A549 (cell line): ENCODE measurements around the gene CDC42EP5. TPM values are rescaled to one million over a fixed set of nuclear protein-coding genes. Genes with fewer than 3 reads are reported as not detected.
A peak's percentile ranks its signal among the peaks of the same experiment; 100 is the strongest.

ENCODE experiments used
- ATAC-seq, 2 experiments: fragments of 200-7000 bp in 1 of 2; fragments of >200 bp in 1 of 2; cut with Nextera tagmentation in 1 of 2; cut with Tn5 transposase in 1 of 2; 3 replicates each; pipeline versions ENCODE4 v1.8.0 to v1.9.1; 2018 to 2020; ENCODE audit warnings: mild to moderate bottlenecking in 1 of 2, moderate library complexity in 1 of 2
- CTCF ChIA-PET: fragments of 300-600 bp; sonication (Branson Sonifier 250); formaldehyde crosslinking; extraction: SDS; loops from one replicate; lab custom pipeline; 2021; ENCODE audit warnings: antibody characterized with exemption, inconsistent platforms; lab: Yijun Ruan, JAX
- POLR2A ChIA-PET: fragments of 350-600 bp; formaldehyde crosslinking; extraction: SDS; loops from one replicate; lab custom pipeline; 2021; ENCODE audit warnings: antibody characterized with exemption, inconsistent platforms; lab: Yijun Ruan, JAX
- DNase-seq, 2 experiments: peaks; one replicate each; pipeline versions ENCODE4 v3.0.0 to v3.0.0-alpha.2; 2011 to 2016; ENCODE audit warnings: low read depth in 1 of 2, low spot score in 1 of 2
- FAIRE-seq: peaks from 2 replicates; lab custom pipeline; 2011; peaks lifted over from hg19 to GRCh38; lab: Jason Lieb, UNC
- H3K27ac ChIP-seq, 2 experiments: fragments of >200 bp; sonication (Bioruptor Twin); formaldehyde crosslinking; 3 replicates each; pipeline ENCODE4 v1.5.1; 2016 to 2017
- H3K4me1 ChIP-seq: fragments of >200 bp; sonication (Bioruptor Twin); formaldehyde crosslinking; 3 replicates; pipeline ENCODE4 v1.6.1; 2016
- H3K4me2 ChIP-seq: fragments of >200 bp; sonication (Bioruptor Twin); formaldehyde crosslinking; 3 replicates; pipeline ENCODE4 v1.6.1; 2016
- H3K4me3 ChIP-seq: fragments of >200 bp; sonication (Bioruptor Twin); formaldehyde crosslinking; 3 replicates; pipeline ENCODE4 v1.5.1; 2016
- H3K9me3 ChIP-seq: fragments of >200 bp; sonication (Bioruptor Twin); formaldehyde crosslinking; 3 replicates; pipeline ENCODE4 v1.6.1; 2016
- WGBS: methylation state at CpG from one replicate; pipeline ENCODE4 v1.1.6; 2017; ENCODE audit errors: missing lambda C conversion rate; 5-methylcytosine and 5-hydroxymethylcytosine counted together
- polyA plus RNA-seq, 4 experiments: library from polyadenylated mRNA; depleted of rRNA in 3 of 4; stranded (reverse); fragments of >200 nt; fragmentation: RNase III in 1 of 4; extraction: RNeasy Plus Mini Kit Qiagen cat#74134 plus additional on column Dnase treatment in 1 of 4; gene quantifications; 2 replicates in 3 of 4; 3 replicates in 1 of 4; pipeline ENCODE4 v1.2.3, GENCODE V29; 2011 to 2017
- small RNA-seq, 6 experiments: library from RNA; depleted of rRNA; stranded (forward); fragments of <200 nt; gene quantifications; one replicate each; pipeline ENCODE3, GENCODE V24; 2012
- TF ChIP-seq, protein P1 (sequence below): fragments of >200 bp; sonication (Bioruptor Twin); formaldehyde crosslinking; IDR thresholded peaks from 3 replicates; pipeline ENCODE4 v1.5.1; 2016
- TF ChIP-seq, protein P2 (sequence below): fragments of 250-450 bp; sonication (Bioruptor Pico); IDR thresholded peaks from 2 replicates; pipeline ENCODE4 v1.5.0; 2021; ENCODE audit warnings: mild to moderate bottlenecking, moderate library complexity, borderline replicate concordance

CDC42EP5 gene
- polyA plus RNA-seq, 2 of the 4 experiments (the other 2 are of a cell fraction) = not detected

DNA sequence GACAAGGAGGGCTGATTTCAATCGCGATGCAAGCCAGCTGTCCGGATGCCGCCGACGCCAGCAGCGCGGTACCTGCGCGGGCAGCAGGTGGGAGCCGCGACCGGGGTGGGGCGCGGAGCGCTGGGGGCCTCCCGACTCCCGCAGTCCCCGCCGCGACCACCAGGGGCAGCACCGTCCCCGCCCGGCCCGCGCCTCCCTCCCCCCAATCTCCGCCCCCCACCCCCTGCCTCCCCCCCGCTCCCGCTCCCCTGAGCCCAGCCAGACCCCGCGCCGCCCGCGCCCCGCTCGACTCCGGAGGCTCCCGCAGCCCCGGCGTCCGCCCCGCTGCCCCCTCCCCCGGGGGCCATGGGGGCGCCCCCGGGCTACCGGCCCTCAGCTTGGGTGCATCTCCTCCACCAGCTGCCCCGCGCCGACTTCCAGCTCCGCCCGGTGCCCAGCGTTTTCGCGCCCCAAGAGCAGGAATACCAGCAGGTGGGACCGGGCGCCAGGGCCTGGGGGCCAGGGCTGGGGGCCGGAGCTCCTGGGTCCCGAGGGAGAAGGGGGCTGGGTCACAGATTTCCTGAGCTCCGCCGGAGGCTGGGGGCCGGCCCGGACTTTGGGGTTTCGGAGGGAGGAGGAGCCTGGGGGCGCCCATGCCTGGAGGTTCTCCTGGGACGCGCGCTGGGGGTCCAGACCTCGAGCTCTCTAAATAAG, 57.7 kb downstream of the CDC42EP5 start, which contains the start of gene TTYH1:
Gene TTYH1 (plus strand): TSS at position 257 of the 693 bp plus-strand sequence. CDS start 89 bp downstream, at position 346.
- Histone ChIP-seq H3K27ac (no peak within 1 kb of the TSS), H3K4me3 (no peak within 1 kb of the TSS), H3K4me1 (peaks cover 10% of the 10 kb centered on the region; the same call in 2 of the 3 replicates), H3K9me3 (no peaks in the 10 kb centered on the region), H3K4me2 (0 out of 3 replicates have a peak within 1 kb of the TSS, but pooled peaks have one; percentile 20)
- WGBS = 45% methylated on average over 17 of the region's 68 CpGs
- FAIRE-seq (no peak), DNase-seq (no peak), ATAC-seq (peak in 1 of 2 experiments; percentile 48; a peak in 3 of 6 replicates)
- ChIA-PET CTCF (interaction anchor here (0.7 to 3.1 kb wide), 6 partner anchors 9 to 606 kb away, joined by 3 to 16 read pairs (median 3); no protein-coding TSS in a partner anchor), POLR2A (interaction anchor here (0.5 kb wide), 1 partner anchor 71 kb away, joined by 15 read pairs; no protein-coding TSS in a partner anchor)
- TF ChIP-seq, protein P1, sequence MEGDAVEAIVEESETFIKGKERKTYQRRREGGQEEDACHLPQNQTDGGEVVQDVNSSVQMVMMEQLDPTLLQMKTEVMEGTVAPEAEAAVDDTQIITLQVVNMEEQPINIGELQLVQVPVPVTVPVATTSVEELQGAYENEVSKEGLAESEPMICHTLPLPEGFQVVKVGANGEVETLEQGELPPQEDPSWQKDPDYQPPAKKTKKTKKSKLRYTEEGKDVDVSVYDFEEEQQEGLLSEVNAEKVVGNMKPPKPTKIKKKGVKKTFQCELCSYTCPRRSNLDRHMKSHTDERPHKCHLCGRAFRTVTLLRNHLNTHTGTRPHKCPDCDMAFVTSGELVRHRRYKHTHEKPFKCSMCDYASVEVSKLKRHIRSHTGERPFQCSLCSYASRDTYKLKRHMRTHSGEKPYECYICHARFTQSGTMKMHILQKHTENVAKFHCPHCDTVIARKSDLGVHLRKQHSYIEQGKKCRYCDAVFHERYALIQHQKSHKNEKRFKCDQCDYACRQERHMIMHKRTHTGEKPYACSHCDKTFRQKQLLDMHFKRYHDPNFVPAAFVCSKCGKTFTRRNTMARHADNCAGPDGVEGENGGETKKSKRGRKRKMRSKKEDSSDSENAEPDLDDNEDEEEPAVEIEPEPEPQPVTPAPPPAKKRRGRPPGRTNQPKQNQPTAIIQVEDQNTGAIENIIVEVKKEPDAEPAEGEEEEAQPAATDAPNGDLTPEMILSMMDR = peak; percentile 24; the same call in 2 of the 3 replicates
- TF ChIP-seq, protein P2, sequence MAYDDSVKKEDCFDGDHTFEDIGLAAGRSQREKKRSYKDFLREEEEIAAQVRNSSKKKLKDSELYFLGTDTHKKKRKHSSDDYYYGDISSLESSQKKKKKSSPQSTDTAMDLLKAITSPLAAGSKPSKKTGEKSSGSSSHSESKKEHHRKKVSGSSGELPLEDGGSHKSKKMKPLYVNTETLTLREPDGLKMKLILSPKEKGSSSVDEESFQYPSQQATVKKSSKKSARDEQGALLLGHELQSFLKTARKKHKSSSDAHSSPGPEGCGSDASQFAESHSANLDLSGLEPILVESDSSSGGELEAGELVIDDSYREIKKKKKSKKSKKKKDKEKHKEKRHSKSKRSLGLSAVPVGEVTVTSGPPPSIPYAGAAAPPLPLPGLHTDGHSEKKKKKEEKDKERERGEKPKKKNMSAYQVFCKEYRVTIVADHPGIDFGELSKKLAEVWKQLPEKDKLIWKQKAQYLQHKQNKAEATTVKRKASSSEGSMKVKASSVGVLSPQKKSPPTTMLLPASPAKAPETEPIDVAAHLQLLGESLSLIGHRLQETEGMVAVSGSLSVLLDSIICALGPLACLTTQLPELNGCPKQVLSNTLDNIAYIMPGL (CRISPR knock-in tag) = no peak

Small RNA genes lying within 50 kb of the gene (small RNA-seq; reads per million reads assigned to genes)
- 0 reads per million in 6 experiments for gene AC245884.3

Other genes with a start within 250 kb of the CDC42EP5 start
- gene LILRA6, start 230.5 kb downstream of the CDC42EP5 start, polyA plus RNA-seq (2011; rRNA removed) = not detected in 2 replicates
- gene LILRA6, start 230.5 kb downstream of the CDC42EP5 start, polyA plus RNA-seq (2017; fragmentation: RNase III; extraction: RNeasy Plus Mini Kit Qiagen cat#74134 plus additional on column Dnase treatment) = not detected in 3 replicates
- gene LILRB5, start 216.0 kb downstream of the CDC42EP5 start, polyA plus RNA-seq (2011; rRNA removed) = not detected in 2 replicates
- gene LILRB5, start 216.0 kb downstream of the CDC42EP5 start, polyA plus RNA-seq (2017; fragmentation: RNase III; extraction: RNeasy Plus Mini Kit Qiagen cat#74134 plus additional on column Dnase treatment) = not detected in 3 replicates
- not detected in 2 replicates for gene LILRB2, start 192.2 kb downstream of the CDC42EP5 start, polyA plus RNA-seq (2011; rRNA removed)
- gene LILRB2, start 192.2 kb downstream of the CDC42EP5 start, polyA plus RNA-seq (2017; fragmentation: RNase III; extraction: RNeasy Plus Mini Kit Qiagen cat#74134 plus additional on column Dnase treatment) = not detected in 3 replicates
- gene LILRA5, start 160.1 kb downstream of the CDC42EP5 start, polyA plus RNA-seq (2011; rRNA removed) = not detected in 2 replicates
- not detected in 3 replicates for gene LILRA5, start 160.1 kb downstream of the CDC42EP5 start, polyA plus RNA-seq (2017; fragmentation: RNase III; extraction: RNeasy Plus Mini Kit Qiagen cat#74134 plus additional on column Dnase treatment)
- gene LILRA4, start 134.1 kb downstream of the CDC42EP5 start, polyA plus RNA-seq (2011; rRNA removed) = not detected in 2 replicates
- gene LILRA4, start 134.1 kb downstream of the CDC42EP5 start, polyA plus RNA-seq (2017; fragmentation: RNase III; extraction: RNeasy Plus Mini Kit Qiagen cat#74134 plus additional on column Dnase treatment) = not detected in 3 replicates
- not detected in 2 replicates for gene LAIR1, start 108.4 kb downstream of the CDC42EP5 start, polyA plus RNA-seq (2011; rRNA removed)
- not detected in 3 replicates for gene LAIR1, start 108.4 kb downstream of the CDC42EP5 start, polyA plus RNA-seq (2017; fragmentation: RNase III; extraction: RNeasy Plus Mini Kit Qiagen cat#74134 plus additional on column Dnase treatment)
- 0.31 and 0.56 TPM in 2 replicates for gene TTYH1, start 57.8 kb downstream of the CDC42EP5 start, polyA plus RNA-seq (2011; rRNA removed)
- 0.15 to 0.32 TPM in 2 of 3 replicates, not detected in the other for gene TTYH1, start 57.8 kb downstream of the CDC42EP5 start, polyA plus RNA-seq (2017; fragmentation: RNase III; extraction: RNeasy Plus Mini Kit Qiagen cat#74134 plus additional on column Dnase treatment)
- 30.6 and 52.8 TPM in 2 replicates for gene LENG8, start 24.1 kb downstream of the CDC42EP5 start, polyA plus RNA-seq (2011; rRNA removed)
- 137 to 148 TPM (median 140 TPM) in 3 replicates for gene LENG8, start 24.1 kb downstream of the CDC42EP5 start, polyA plus RNA-seq (2017; fragmentation: RNase III; extraction: RNeasy Plus Mini Kit Qiagen cat#74134 plus additional on column Dnase treatment)
- 1.9 and 2.1 TPM in 2 replicates for gene LENG9, start 9.5 kb downstream of the CDC42EP5 start, polyA plus RNA-seq (2011; rRNA removed)
- 3.8 to 4.9 TPM (median 4.1 TPM) in 3 replicates for gene LENG9, start 9.5 kb downstream of the CDC42EP5 start, polyA plus RNA-seq (2017; fragmentation: RNase III; extraction: RNeasy Plus Mini Kit Qiagen cat#74134 plus additional on column Dnase treatment)
- not detected in 2 replicates for gene LAIR2, start 29.5 kb upstream of the CDC42EP5 start, polyA plus RNA-seq (2011; rRNA removed)
- gene LAIR2, start 29.5 kb upstream of the CDC42EP5 start, polyA plus RNA-seq (2017; fragmentation: RNase III; extraction: RNeasy Plus Mini Kit Qiagen cat#74134 plus additional on column Dnase treatment) = not detected in 3 replicates
- gene LILRA2, start 100.5 kb upstream of the CDC42EP5 start, polyA plus RNA-seq (2011; rRNA removed) = not detected in 2 replicates
- gene LILRA2, start 100.5 kb upstream of the CDC42EP5 start, polyA plus RNA-seq (2017; fragmentation: RNase III; extraction: RNeasy Plus Mini Kit Qiagen cat#74134 plus additional on column Dnase treatment) = not detected in 3 replicates
- not detected in 2 replicates for gene LILRA1, start 120.3 kb upstream of the CDC42EP5 start, polyA plus RNA-seq (2011; rRNA removed)
- gene LILRA1, start 120.3 kb upstream of the CDC42EP5 start, polyA plus RNA-seq (2017; fragmentation: RNase III; extraction: RNeasy Plus Mini Kit Qiagen cat#74134 plus additional on column Dnase treatment) = not detected in 3 replicates
- gene LILRB1, start 157.2 kb upstream of the CDC42EP5 start, polyA plus RNA-seq (2011; rRNA removed) = not detected in 2 replicates
- not detected in 3 replicates for gene LILRB1, start 157.2 kb upstream of the CDC42EP5 start, polyA plus RNA-seq (2017; fragmentation: RNase III; extraction: RNeasy Plus Mini Kit Qiagen cat#74134 plus additional on column Dnase treatment)
- gene LILRB4, start 189.7 kb upstream of the CDC42EP5 start, polyA plus RNA-seq (2011; rRNA removed) = not detected in 2 replicates
- gene LILRB4, start 189.7 kb upstream of the CDC42EP5 start, polyA plus RNA-seq (2017; fragmentation: RNase III; extraction: RNeasy Plus Mini Kit Qiagen cat#74134 plus additional on column Dnase treatment) = not detected in 3 replicates